Lung (tissue), 12 donors: ENCODE data around the gene ERICH2. TPM values are rescaled to one million over a fixed set of nuclear protein-coding genes. Genes with fewer than 3 reads are reported as not detected.
A peak's percentile ranks its signal among the peaks of the same experiment; 100 is the strongest.

Experiments
- ATAC-seq: fragments of 200-7000 bp; cut with Tn5 transposase; one replicate; pipeline ENCODE4 v1.9.1; 2020; ENCODE audit warnings: moderate number of reproducible peaks; ENCODE audit not compliant: insufficient read depth, low FRiP score
- DNase-seq, 3 donors: peaks; one replicate each; pipeline ENCODE4 v3.0.0-alpha.2; 2013 to 2017
- H3K27ac ChIP-seq, 2 donors: one replicate each; pipeline ENCODE4 v1.5.1; 2013; ENCODE audit warnings: mild to moderate bottlenecking in 2 of 2, moderate library complexity in 2 of 2, control low read depth in 1 of 2, inconsistent platforms in 1 of 2, low read depth in 1 of 2, low read length in 1 of 2
- H3K27me3 ChIP-seq, 3 donors: one replicate each; pipeline ENCODE4 v1.5.1; 2013; ENCODE audit warnings: low read length in 2 of 3; ENCODE audit not compliant: control insufficient read depth in 3 of 3, insufficient read depth in 3 of 3
- H3K36me3 ChIP-seq, 4 donors: one replicate each; pipeline ENCODE4 v1.5.1; 2013; ENCODE audit warnings: low read length in 4 of 4, mild to moderate bottlenecking in 1 of 4, moderate library complexity in 1 of 4; ENCODE audit not compliant: control insufficient read depth in 4 of 4, insufficient read depth in 4 of 4
- H3K4me1 ChIP-seq, 5 donors: one replicate each; pipeline ENCODE4 v1.5.1; 2013; ENCODE audit warnings: low read length in 5 of 5, mild to moderate bottlenecking in 2 of 5, moderate library complexity in 1 of 5; ENCODE audit not compliant: control insufficient read depth in 5 of 5, insufficient read depth in 5 of 5
- H3K4me3 ChIP-seq: one replicate; pipeline ENCODE4 v1.5.1; 2013; ENCODE audit warnings: mild to moderate bottlenecking, control low read depth, moderate library complexity
- H3K9ac ChIP-seq, 2 donors: one replicate each; pipeline ENCODE4 v1.5.1; 2013; ENCODE audit warnings: low read length in 2 of 2, control low read depth in 1 of 2; ENCODE audit not compliant: insufficient read depth in 1 of 2
- H3K9me3 ChIP-seq, 4 donors: one replicate each; pipeline ENCODE4 v1.5.1; 2013; ENCODE audit warnings: low read length in 3 of 4, mild to moderate bottlenecking in 1 of 4, moderate library complexity in 1 of 4; ENCODE audit not compliant: control insufficient read depth in 4 of 4, insufficient read depth in 3 of 4
- CTCF ChIP-seq: IDR thresholded peaks from 2 replicates; pipeline ENCODE4 v1.5.1; 2012; ENCODE audit warnings: mild to moderate bottlenecking; ENCODE audit errors: control extremely low read depth, extremely low read depth
- WGBS, 2 donors: extraction: QIAGEN DNeasy Blood & Tissue Kit; methylation state at CpG; one replicate each; pipeline ENCODE4 v1.1.7; 2013; 5-methylcytosine and 5-hydroxymethylcytosine counted together
- polyA plus RNA-seq, 2 donors: library from polyadenylated mRNA; stranded (reverse); fragments of 200-250 nt; gene quantifications; one replicate each; pipeline ENCODE4 v1.2.1, GENCODE V29; 2013
- total RNA-seq, 2 donors: library from RNA; depleted of rRNA in 1 of 2; stranded (reverse); fragments of >200 nt in 1 of 2; gene quantifications; one replicate each; pipeline ENCODE4 v1.2.1, GENCODE V29; 2014 to 2021
- donor health status: control.
- donor health status: control.
- donor health status: Bipolar disorder and iron deficiency.
- donor health status: healthy.
- donor health status: DM: yes; HTN: yes; CAD: no.

ERICH2 gene
- total and polyA plus RNA-seq, 4 donors, result 4.6 to 34.9 (median 11.3) TPM

GRCh38 chr2:170817093-170818035 is 47.2 kb downstream of the ERICH2 start:
- WGBS, 2 donors, result 1% methylated on average over 55 to 69 of the region's 69 CpGs
- Histone ChIP-seq H3K9ac (no peak overlapping the region), H3K27ac (no peak overlapping the region), H3K27me3 (peaks cover 8 to 96% (median 85%) of the 10 kb centered on the region in 3 donors), H3K36me3 (no peaks in the 10 kb centered on the region), H3K4me3 (peak overlapping the region; percentile 29), H3K4me1 (peaks cover 0 to 41% (median 20%) of the 10 kb centered on the region in 5 donors), H3K9me3 (peaks cover 0 to 3% (median 0%) of the 10 kb centered on the region in 4 donors)
- ATAC-seq (no peak), DNase-seq (peak in 1 of 3 donors; percentile 15)
- no peak for TF ChIP-seq CTCF

- no peak overlapping the region for H3K4me3 ChIP-seq
- H3K4me1 ChIP-seq, result peaks cover 0 to 46% (median 24%) of the 10 kb centered on the region in 5 donors
- H3K9ac ChIP-seq, result no peak overlapping the region
- no peak for ATAC-seq
- TF ChIP-seq CTCF, result no peak
- H3K9me3 ChIP-seq, result peaks cover 0 to 3% (median 0%) of the 10 kb centered on the region in 4 donors
- 2 to 3% methylated on average over 60 of the region's 60 CpGs for WGBS, 2 donors
- peak in 1 of 3 donors; percentile 32 for DNase-seq
- H3K27me3 ChIP-seq, result peaks cover 8 to 99% (median 86%) of the 10 kb centered on the region in 3 donors
- no peak overlapping the region for H3K27ac ChIP-seq
- no peaks in the 10 kb centered on the region for H3K36me3 ChIP-seq
Observed at GRCh38 chr2:170818036-170818751, 48.0 kb downstream of the ERICH2 start.

- DNase-seq, result no peak
- Histone ChIP-seq H3K9ac (no peak overlapping the region), H3K27me3 (peaks cover 8 to 97% (median 80%) of the 10 kb centered on the region in 3 donors), H3K4me3 (no peak overlapping the region), H3K4me1 (peaks cover 0 to 51% (median 24%) of the 10 kb centered on the region in 5 donors), H3K9me3 (peaks cover 0 to 3% (median 0%) of the 10 kb centered on the region in 4 donors), H3K36me3 (no peaks in the 10 kb centered on the region), H3K27ac (no peak overlapping the region)
- TF ChIP-seq CTCF, result no peak
- ATAC-seq, result no peak
- WGBS, 2 donors, result 5 to 9% methylated on average over 26 to 30 of the region's 30 CpGs
Observed at GRCh38 chr2:170818752-170819470, 48.7 kb downstream of the ERICH2 start.
